ENCODE data around the gene SIRPD.

GRCh38 chr20:1509237-1509636, 48.3 kb downstream of the SIRPD start:
- TF ChIP-seq CTCF (optimal IDR thresholded peaks at IDR 0.05 in 1 of 3, IDR thresholded peaks at IDR 0.05 in 1 of 3, conservative IDR thresholded peaks at IDR 0.05 in 1 of 3; ENCODE audit: extremely low read depth in 1 of 3, insufficient read depth in 2 of 3, low read length in 3 of 3) (peak; percentile 48 to 82 (median 49)), EZH2 (IDR thresholded peaks at IDR 0.05; ENCODE audit: low read length) (no peak)
